ENCODE data around the gene GALM. TPM values are rescaled to one million over a fixed set of nuclear protein-coding genes. Genes with fewer than 3 reads are reported as not detected.
"Not testable (repeated sequence)": the region's sequence is repeated elsewhere in the genome, so short reads cannot be mapped to it uniquely, and the experiment has no call there.

Gene GALM
- total RNA-seq, 1 donor from 2014 or later = 8.3 TPM

DNA sequence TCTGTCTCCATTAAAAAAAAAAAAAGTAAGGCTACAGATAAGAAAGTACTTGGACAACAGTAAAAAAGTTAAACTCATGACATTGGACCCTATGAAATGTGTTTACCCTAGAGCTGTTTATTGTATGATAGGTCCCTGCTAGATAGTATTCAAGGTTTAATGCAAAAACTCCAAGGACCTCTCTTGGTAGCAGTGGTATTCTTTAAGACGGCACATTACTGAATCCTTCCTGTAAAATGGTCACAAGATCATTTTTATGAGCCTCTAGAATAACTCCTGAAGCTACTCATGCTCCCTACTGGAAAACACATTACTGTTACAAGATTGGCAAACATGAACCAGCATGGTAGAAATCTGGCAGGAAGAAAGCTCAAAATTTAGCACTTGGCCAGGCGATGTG is 38.8 kb downstream of the GALM start:
- no peak overlapping the region for H3K4me3 ChIP-seq (ENCODE audit: low read depth, low read length)
- TF ChIP-seq, protein P1, sequence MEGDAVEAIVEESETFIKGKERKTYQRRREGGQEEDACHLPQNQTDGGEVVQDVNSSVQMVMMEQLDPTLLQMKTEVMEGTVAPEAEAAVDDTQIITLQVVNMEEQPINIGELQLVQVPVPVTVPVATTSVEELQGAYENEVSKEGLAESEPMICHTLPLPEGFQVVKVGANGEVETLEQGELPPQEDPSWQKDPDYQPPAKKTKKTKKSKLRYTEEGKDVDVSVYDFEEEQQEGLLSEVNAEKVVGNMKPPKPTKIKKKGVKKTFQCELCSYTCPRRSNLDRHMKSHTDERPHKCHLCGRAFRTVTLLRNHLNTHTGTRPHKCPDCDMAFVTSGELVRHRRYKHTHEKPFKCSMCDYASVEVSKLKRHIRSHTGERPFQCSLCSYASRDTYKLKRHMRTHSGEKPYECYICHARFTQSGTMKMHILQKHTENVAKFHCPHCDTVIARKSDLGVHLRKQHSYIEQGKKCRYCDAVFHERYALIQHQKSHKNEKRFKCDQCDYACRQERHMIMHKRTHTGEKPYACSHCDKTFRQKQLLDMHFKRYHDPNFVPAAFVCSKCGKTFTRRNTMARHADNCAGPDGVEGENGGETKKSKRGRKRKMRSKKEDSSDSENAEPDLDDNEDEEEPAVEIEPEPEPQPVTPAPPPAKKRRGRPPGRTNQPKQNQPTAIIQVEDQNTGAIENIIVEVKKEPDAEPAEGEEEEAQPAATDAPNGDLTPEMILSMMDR (conservative IDR thresholded peaks at IDR 0.05; ENCODE audit: low read depth, low read length) = no peak
- DNase-seq (ENCODE audit: low read depth) = no peak

DNA sequence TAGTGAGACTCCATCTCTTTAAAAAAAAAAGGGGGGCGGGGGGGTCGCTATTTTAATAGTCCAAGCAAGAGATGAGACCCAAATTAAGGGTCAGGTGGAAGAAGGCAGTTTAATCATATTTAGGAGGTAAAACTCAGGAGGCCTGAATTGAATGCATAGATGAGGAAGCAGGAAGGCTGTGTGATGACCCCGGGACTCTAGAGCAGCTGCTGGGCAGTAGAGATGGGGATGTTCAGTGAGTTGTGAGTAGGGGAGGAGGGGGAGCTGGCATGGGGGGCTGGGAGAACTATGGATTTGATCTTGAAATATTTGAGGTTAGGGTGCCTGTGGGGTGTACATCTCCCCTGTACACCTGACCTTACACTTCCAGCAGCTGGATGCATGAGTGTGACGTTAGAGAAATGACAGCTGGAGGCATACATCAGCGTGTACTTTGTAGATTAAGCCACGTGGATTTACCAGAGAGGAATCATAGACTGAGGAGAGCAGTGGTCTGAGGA is 41.0 kb downstream of the GALM start:
- no peak overlapping the region for H3K4me3 ChIP-seq (ENCODE audit: low read depth, low read length)
- no peak for DNase-seq (ENCODE audit: low read depth)
- TF ChIP-seq, protein P1 (conservative IDR thresholded peaks at IDR 0.05; ENCODE audit: low read depth, low read length) = no peak

DNA sequence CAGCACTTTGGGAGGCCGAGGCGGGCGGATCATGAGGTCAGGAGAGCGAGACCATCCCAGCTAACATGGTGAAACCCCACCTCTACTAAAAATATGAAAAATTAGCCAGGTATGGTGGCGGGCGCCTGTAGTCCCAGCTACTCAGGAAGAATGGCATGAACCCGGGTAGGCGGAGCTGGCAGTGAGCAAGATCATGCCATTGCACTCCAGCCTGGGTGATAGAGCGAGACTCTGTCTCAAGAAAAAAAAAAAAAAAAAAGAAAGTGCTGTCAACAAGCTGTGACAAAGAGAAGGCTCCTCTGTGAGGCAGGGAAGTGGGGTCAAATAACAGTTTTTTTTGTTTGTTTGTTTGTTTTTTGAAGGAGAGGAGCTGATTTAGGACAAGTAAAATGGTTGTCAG is 42.6 kb downstream of the GALM start:
- not testable (repeated sequence) for DNase-seq (ENCODE audit: low read depth); H3K4me3 ChIP-seq (ENCODE audit: low read depth, low read length)

DNA sequence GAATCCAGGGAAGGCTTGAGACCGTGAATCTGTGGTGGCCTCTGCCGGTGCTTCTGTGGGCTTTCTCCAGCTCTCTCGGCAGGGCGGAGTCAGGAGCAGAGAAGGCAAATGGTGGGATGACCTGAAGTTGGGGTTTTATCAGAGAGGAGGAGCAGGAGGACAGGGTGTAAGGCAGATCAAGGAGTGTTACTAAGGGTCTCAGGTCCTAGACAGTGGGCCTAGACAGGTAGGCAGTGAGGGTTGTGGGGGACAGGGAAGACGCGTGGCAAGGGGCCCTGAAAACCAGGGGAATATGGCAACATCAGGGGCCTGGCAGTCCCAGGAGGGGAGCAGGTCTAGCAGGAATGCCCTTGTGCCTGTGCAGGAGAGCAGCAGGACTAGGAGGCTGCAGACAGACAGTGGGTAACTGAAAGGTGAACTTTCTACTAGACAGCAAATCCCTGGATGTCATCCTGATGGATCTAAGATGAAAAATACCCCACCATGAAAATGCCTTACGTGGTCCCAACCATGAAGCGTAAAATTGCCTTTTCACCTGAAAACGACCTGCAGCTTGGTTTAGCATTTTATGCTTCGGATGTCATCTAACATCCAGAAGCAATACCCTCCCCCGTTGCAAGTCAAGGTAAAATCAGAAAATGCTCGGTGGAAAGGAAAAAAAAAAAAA is 43.1 kb downstream of the GALM start:
- no peak overlapping the region for H3K4me3 ChIP-seq (ENCODE audit: low read depth, low read length)
- DNase-seq (ENCODE audit: low read depth) = no peak
- TF ChIP-seq, protein P1 (conservative IDR thresholded peaks at IDR 0.05; ENCODE audit: low read depth, low read length) = no peak

DNA sequence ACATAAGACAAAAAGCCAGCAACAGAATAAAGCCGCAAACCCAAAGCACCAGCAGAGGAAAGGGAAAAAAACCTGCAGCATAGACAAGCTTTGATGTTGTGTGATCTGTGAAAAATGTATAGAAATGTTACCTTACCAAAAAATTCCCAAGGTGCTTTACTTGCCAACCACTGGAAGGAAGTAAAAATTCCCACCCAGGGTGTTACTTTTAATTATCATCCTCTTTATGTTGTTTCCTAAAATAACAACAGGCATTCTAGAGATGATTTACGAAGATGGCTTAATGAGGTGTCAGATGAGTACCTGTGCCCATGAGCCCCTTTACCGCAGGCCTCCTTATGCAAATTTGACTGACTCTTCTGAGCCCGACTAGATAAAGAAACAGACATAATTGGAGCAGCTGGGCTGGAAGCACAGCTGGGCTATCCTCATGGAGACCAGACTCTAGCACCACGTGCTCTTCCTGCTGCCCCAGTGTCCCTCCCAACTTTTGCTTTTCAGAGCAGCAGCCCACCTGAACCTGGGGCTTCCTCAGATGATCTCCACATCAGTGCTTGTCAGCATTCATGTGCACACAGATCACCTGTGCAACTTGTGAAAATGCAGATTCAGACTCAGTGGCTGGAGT is 43.8 kb downstream of the GALM start:
- no peak for DNase-seq (ENCODE audit: low read depth)
- TF ChIP-seq, protein P1 (conservative IDR thresholded peaks at IDR 0.05; ENCODE audit: low read depth, low read length) = no peak
- H3K4me3 ChIP-seq (ENCODE audit: low read depth, low read length) = no peak overlapping the region

DNA sequence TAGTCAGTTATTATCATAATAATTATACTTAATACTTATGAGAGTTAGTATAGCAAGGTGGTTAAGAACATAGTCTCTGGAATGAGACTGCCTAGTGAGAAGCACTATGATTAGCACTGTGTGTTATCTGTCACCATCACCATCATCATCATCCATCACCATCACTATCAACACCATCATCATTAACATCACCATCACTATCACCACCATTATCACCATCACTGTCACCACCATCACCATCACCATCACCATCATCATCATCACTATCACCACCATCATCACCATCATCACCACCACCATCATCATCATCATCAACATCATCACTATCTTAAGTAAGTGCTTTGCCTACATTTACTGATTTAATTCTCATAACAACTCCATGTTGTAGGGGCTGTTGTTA is 45.6 kb downstream of the GALM start:
- TF ChIP-seq, protein P1 (conservative IDR thresholded peaks at IDR 0.05; ENCODE audit: low read depth, low read length) = no peak
- DNase-seq (ENCODE audit: low read depth) = no peak
- H3K4me3 ChIP-seq (ENCODE audit: low read depth, low read length) = no peak overlapping the region

DNA sequence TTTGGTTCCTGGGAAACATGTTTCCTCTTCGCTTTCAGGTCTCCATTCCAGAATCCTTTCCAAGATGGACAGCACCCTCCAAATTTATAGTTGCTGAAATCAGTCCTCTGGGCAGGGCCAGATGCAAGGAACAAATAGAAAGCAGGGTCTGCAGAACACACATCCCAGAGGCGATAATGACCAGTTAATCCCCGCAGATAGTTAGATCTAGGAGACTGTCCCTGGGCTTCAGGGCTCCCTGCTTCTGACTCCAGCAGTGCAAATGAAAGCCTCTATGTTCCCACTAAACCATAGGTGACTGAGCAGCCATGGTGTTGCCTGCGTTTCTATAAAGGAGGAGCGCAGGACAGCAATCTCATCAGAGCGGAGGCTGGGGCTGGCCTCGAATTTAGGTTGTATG is 46.5 kb downstream of the GALM start:
- DNase-seq (ENCODE audit: low read depth) = no peak
- no peak overlapping the region for H3K4me3 ChIP-seq (ENCODE audit: low read depth, low read length)
- TF ChIP-seq, protein P1 (conservative IDR thresholded peaks at IDR 0.05; ENCODE audit: low read depth, low read length) = no peak

Measured in epithelial cell of proximal tubule (primary cell).